ENCODE measurements around the gene RNF222.

DNA sequence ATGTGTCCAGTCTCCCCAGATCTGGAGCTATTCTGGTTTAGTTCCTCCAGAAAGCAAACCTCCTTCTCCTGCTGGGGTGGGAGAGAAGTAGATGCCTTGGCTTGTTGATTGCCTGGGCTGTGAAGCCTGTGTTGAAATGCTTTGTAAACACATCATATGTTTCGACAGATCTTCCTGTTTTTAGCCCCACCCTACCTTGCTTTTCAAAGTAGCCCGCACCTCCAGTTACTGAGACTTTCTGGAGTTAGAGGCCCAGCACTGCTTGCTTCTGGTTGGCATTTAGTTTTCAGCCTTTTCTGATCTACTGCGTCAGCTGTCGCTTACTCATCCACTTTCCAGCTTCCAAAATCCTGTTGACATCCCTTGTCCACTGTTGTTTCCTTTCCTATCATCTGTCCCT lies 20.2 kb upstream of the RNF222 start:
- no peak for TF ChIP-seq SMC3 (IDR thresholded peaks at IDR 0.05; ENCODE audit: low read depth, low read length)
- TF ChIP-seq, protein P1, sequence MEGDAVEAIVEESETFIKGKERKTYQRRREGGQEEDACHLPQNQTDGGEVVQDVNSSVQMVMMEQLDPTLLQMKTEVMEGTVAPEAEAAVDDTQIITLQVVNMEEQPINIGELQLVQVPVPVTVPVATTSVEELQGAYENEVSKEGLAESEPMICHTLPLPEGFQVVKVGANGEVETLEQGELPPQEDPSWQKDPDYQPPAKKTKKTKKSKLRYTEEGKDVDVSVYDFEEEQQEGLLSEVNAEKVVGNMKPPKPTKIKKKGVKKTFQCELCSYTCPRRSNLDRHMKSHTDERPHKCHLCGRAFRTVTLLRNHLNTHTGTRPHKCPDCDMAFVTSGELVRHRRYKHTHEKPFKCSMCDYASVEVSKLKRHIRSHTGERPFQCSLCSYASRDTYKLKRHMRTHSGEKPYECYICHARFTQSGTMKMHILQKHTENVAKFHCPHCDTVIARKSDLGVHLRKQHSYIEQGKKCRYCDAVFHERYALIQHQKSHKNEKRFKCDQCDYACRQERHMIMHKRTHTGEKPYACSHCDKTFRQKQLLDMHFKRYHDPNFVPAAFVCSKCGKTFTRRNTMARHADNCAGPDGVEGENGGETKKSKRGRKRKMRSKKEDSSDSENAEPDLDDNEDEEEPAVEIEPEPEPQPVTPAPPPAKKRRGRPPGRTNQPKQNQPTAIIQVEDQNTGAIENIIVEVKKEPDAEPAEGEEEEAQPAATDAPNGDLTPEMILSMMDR (conservative IDR thresholded peaks at IDR 0.05; ENCODE audit: low read depth, low read length) = no peak
- no peak for TF ChIP-seq FOS (IDR thresholded peaks at IDR 0.05; ENCODE audit: low read depth, low read length)
- no peak for TF ChIP-seq MAFK (IDR thresholded peaks at IDR 0.05; ENCODE audit: low read depth, low read length)
- no peak for TF ChIP-seq RFX5 (IDR thresholded peaks at IDR 0.05; ENCODE audit: low read depth, low read length)
- no peak for TF ChIP-seq USF2 (IDR thresholded peaks at IDR 0.05; ENCODE audit: low read depth, low read length)
- TF ChIP-seq BHLHE40 (IDR thresholded peaks at IDR 0.05; ENCODE audit: low read depth, low read length) = no peak
- no peak for TF ChIP-seq POLR2A (IDR thresholded peaks at IDR 0.05; ENCODE audit: low read depth, low read length)
- TF ChIP-seq CHD1 (IDR thresholded peaks at IDR 0.05; ENCODE audit: low read depth, low read length) = no peak
- TF ChIP-seq MAZ (IDR thresholded peaks at IDR 0.05; ENCODE audit: borderline replicate concordance, low read depth, low read length) = no peak

Measured in IMR-90 (cell line).